Measurements from ENCODE around the gene GRID2.
A peak's percentile ranks its signal among the peaks of the same experiment; 100 is the strongest.
"Not testable (repeated sequence)": the region's sequence is repeated elsewhere in the genome, so short reads cannot be mapped to it uniquely, and the experiment has no call there.

GRID2 gene

GRCh38 chr4:92362028-92362427, 58.3 kb downstream of the GRID2 start:
- Mint-ChIP-seq H3K36me3 (ENCODE audit: low read depth) (no peaks in the 10 kb centered on the region), H3K4me3 (no peak overlapping the region), H3K9me3 (no peaks in the 10 kb centered on the region), H3K27me3 (ENCODE audit: low read depth) (no peaks in the 10 kb centered on the region), H3K4me1 (no peaks in the 10 kb centered on the region), H3K27ac (no peak overlapping the region)
- TF ChIP-seq, protein P1, sequence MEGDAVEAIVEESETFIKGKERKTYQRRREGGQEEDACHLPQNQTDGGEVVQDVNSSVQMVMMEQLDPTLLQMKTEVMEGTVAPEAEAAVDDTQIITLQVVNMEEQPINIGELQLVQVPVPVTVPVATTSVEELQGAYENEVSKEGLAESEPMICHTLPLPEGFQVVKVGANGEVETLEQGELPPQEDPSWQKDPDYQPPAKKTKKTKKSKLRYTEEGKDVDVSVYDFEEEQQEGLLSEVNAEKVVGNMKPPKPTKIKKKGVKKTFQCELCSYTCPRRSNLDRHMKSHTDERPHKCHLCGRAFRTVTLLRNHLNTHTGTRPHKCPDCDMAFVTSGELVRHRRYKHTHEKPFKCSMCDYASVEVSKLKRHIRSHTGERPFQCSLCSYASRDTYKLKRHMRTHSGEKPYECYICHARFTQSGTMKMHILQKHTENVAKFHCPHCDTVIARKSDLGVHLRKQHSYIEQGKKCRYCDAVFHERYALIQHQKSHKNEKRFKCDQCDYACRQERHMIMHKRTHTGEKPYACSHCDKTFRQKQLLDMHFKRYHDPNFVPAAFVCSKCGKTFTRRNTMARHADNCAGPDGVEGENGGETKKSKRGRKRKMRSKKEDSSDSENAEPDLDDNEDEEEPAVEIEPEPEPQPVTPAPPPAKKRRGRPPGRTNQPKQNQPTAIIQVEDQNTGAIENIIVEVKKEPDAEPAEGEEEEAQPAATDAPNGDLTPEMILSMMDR (IDR thresholded peaks at IDR 0.05; ENCODE audit: unreplicated experiment in 3 of 3): no peak

DNA sequence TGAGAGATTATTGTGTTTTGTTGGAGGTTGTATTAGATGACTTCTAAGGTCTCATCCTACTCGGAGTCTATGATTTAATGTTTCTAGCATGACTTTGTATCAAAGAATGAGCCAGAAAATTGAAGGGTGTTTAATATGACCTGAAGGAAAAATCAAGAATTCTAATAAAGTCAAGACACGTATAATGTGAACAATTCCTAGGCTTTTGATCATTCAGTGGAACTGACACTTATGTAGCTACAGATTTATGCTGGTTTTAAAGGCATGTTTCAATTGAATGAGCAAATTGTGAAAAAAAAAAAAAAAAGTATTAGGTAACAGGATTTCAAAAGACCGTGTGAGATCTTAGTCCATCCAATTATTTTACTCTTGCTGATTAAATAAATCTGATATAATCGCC, 64.9 kb downstream of the GRID2 start:
- Mint-ChIP-seq H3K36me3 (ENCODE audit: low read depth) (no peaks in the 10 kb centered on the region), H3K4me1 (no peaks in the 10 kb centered on the region), H3K4me3 (no peak overlapping the region), H3K27me3 (ENCODE audit: low read depth) (no peaks in the 10 kb centered on the region), H3K9me3 (no peaks in the 10 kb centered on the region), H3K27ac (no peak overlapping the region)
- TF ChIP-seq, protein P1 (IDR thresholded peaks at IDR 0.05; ENCODE audit: unreplicated experiment in 3 of 3): no peak

- no peak overlapping the region for H3K27ac Mint-ChIP-seq
- H3K4me3 Mint-ChIP-seq: no peak overlapping the region
- H3K36me3 Mint-ChIP-seq (ENCODE audit: low read depth): peaks cover 4% of the 10 kb centered on the region
- TF ChIP-seq, protein P1 (IDR thresholded peaks at IDR 0.05; ENCODE audit: unreplicated experiment in 3 of 3): no peak
- H3K9me3 Mint-ChIP-seq: peaks cover 6% of the 10 kb centered on the region
- H3K4me1 Mint-ChIP-seq: no peaks in the 10 kb centered on the region
- H3K27me3 Mint-ChIP-seq (ENCODE audit: low read depth): no peaks in the 10 kb centered on the region
These were observed 77.8 kb downstream of the GRID2 start for GRCh38 chr4:92381616-92382015.

DNA sequence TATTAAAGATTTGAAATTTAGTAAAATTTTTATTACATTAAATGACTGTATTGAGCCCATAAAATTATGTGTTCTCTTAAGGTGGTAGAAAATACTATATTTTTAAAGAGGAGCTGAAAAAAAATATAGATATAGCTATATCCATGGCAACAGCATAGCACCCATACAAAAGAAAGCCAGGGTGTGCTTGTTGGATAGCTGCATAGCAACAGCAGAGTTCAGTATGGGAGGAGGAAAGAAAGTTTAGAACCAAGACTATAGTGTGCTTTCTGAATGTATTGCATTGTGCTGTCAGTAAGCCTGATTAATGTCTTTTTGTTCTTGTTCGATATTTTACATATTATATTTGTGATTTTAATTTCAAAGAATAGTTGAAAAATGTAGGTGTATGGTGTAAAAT, 78.4 kb downstream of the GRID2 start:
- no peak overlapping the region for H3K4me3 Mint-ChIP-seq

GRCh38 chr4:92387459-92388069, 83.8 kb downstream of the GRID2 start:
- H3K36me3 Mint-ChIP-seq (ENCODE audit: low read depth): no peaks in the 10 kb centered on the region
- no peaks in the 10 kb centered on the region for H3K27me3 Mint-ChIP-seq (ENCODE audit: low read depth)
- H3K4me1 Mint-ChIP-seq: no peaks in the 10 kb centered on the region
- TF ChIP-seq, protein P1 (IDR thresholded peaks at IDR 0.05; ENCODE audit: unreplicated experiment in 3 of 3): peak; percentile 47 to 64 (median 52)
- H3K4me3 Mint-ChIP-seq: no peak overlapping the region
- H3K9me3 Mint-ChIP-seq: no peaks in the 10 kb centered on the region
- no peak overlapping the region for H3K27ac Mint-ChIP-seq

More for the DNA sequence above, 78.4 kb downstream of the GRID2 start:
- Mint-ChIP-seq H3K4me1 (no peaks in the 10 kb centered on the region), H3K27me3 (ENCODE audit: low read depth) (no peaks in the 10 kb centered on the region), H3K36me3 (ENCODE audit: low read depth) (peaks cover 2% of the 10 kb centered on the region), H3K9me3 (peaks cover 4% of the 10 kb centered on the region), H3K27ac (no peak overlapping the region)
- TF ChIP-seq, protein P1 (IDR thresholded peaks at IDR 0.05; ENCODE audit: unreplicated experiment in 3 of 3): no peak

GRCh38 chr4:92399032-92399431, 95.3 kb downstream of the GRID2 start:
- Mint-ChIP-seq H3K36me3 (ENCODE audit: low read depth) (no peaks in the 10 kb centered on the region), H3K27me3 (ENCODE audit: low read depth) (no peaks in the 10 kb centered on the region), H3K4me1 (no peaks in the 10 kb centered on the region), H3K9me3 (no peaks in the 10 kb centered on the region), H3K4me3 (no peak overlapping the region), H3K27ac (no peak overlapping the region)
- TF ChIP-seq, protein P1 (IDR thresholded peaks at IDR 0.05; ENCODE audit: unreplicated experiment in 3 of 3): no peak

GRCh38 chr4:92403525-92403924, 99.8 kb downstream of the GRID2 start:
- H3K4me3 Mint-ChIP-seq; H3K9me3 Mint-ChIP-seq; H3K27me3 Mint-ChIP-seq (ENCODE audit: low read depth); H3K27ac Mint-ChIP-seq; H3K4me1 Mint-ChIP-seq; H3K36me3 Mint-ChIP-seq (ENCODE audit: low read depth): not testable (repeated sequence)

Measured in nephron (organoid).